HG02759 (cell line): ENCODE measurements around the gene RPS6KA1.
"Not testable (repeated sequence)": the region's sequence is repeated elsewhere in the genome, so short reads cannot be mapped to it uniquely, and the experiment has no call there.

Source experiments
- ATAC-seq: cut with Tn5 transposase; IDR thresholded peaks from one replicate; pipeline ENCODE4 v1.9.1; 2021; ENCODE audit warnings: mild to moderate bottlenecking, moderate library complexity; ENCODE audit not compliant: unreplicated experiment

The RPS6KA1 gene

DNA sequence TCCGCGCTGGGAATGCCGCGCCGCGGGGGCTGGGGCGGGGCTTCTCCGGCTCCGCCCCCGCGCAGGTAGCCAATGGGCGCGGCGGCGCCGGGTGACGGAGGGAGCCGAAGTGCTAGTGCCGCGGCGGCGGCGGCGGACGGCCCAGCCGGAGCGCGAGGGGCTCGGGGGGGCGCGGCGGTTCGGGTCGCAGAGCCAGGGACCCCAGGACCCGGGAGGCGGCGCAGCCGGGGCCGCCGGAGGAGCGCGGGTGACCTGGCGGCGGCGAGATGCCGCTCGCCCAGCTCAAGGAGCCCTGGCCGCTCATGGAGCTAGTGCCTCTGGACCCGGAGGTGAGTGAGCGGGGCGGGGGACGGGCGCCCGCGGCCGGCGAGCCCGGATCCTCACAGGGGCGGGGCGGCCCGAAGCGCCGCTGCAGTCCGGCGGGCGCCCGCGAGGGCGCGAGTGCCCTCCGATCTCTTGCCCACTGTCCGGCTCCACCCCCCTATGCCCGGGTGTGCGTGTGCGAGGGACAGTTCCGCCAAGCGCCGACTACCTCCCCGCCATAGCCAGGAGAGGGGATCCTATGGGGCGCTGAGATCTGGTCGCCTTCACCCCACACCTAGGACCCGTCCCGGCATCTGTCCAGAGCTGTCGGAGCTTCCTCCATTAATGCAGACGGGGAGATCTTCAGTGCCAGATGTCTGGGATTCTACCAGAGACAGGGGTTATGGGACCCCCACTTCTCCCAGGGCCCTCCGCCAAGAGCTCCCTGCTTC is at the start of gene RPS6KA1:
TSS of gene RPS6KA1 (plus strand) at position 107 of the 755 bp plus-strand sequence. CDS start at position 267, 160 bp downstream.
- peak; percentile 85 for ATAC-seq

DNA sequence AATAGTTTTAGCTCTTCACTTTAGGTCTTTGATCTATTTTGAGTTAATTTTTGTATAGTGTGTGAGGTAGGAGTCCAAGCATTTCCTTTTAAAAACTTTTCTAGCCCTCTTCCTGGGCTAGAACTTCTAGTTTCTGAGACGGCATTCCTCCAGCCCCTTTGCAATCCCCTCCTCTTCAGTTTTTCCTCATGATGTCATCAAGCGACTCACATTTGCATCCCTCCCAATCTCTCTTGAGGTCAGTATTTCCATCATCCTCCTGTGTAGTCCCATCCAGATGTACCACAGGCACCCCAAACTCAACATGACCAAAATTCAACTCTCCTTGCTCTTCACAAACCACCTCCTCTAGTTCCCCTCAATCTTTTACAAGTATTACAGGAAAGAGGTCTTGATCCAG is 46.6 kb upstream of the RPS6KA1 start:
- ATAC-seq = no peak

DNA sequence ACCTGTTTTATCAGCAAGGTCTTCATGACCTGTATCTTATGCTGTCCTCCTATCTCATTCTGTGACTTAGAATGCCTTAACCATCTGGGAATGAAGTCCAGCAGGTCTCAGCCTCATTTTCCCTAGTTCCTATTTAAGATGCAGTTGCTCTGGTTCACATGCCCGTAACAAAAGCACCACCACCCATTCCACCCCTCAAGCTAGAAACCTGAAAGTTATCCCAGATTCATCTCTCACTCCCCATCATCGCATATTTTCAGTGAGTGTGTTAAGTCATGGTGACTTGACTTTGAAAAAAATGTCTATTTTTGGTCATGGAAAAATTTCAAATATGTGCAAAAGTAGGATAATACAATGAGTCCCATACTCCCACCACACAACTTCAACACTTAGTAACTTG is 45.6 kb upstream of the RPS6KA1 start:
- no peak for ATAC-seq

DNA sequence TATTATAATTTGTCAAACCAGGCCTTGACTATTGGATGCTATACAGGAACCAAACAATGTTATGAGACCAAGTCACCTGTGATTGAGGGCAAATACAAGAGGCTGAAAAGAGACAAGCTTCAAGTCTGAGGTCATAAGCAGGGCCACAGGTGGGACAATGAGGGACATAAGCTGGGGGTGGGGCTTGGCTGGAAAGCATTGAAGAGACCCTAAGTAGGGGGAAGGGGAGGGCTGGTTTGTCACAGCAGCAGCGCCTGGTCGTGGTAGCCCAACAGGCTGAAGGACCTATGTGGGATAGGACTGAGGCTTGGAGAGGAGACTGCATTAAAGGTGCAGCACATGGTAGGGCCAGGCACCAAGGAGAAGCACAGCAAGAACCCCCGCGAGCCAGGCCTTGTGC is 39.4 kb upstream of the RPS6KA1 start:
- ATAC-seq = no peak

- no peak for ATAC-seq
Observed at GRCh38 chr1:26493267-26493666, 36.3 kb upstream of the RPS6KA1 start.

- no peak for ATAC-seq
Observed at GRCh38 chr1:26493938-26494337, 35.6 kb upstream of the RPS6KA1 start.

DNA sequence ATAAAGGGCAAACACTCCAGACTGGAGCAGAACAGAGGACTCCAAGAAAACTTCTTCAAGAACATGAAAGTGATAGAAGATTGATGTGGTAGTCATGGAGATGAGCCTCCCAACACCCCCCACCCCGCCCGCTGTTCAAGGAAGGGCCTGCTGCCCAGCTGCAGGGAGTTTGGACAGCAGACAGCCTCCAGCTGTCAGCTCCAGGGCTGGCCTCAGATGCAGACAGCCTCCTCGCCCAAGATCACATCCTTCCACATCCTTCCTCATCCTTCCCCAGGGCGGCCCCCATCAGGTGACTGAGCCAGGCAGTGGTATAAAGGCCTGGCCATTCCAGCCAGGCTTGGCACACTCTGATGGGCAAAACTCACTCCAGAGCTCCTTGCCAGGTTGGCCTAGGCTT is 32.7 kb upstream of the RPS6KA1 start:
- no peak for ATAC-seq

DNA sequence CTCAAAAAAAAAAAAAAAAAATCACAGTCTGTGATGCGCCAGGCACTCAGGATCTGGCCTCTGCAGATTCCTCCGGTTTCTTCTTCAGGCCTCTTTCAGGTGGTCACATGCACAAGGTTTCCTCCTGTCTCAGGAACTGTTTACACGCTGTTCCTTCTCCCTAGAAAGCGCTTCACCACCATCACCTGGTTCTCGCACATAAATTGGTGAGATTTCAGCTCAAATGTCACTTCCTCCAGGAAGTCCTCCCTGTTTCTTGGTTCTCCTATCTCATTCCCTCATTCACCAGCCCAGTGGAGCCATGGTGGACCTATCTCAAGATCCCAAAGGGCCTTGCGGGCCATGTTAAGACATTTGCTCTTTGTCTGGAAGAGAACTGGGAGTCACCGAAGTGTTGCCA is 30.7 kb upstream of the RPS6KA1 start:
- ATAC-seq = no peak

DNA sequence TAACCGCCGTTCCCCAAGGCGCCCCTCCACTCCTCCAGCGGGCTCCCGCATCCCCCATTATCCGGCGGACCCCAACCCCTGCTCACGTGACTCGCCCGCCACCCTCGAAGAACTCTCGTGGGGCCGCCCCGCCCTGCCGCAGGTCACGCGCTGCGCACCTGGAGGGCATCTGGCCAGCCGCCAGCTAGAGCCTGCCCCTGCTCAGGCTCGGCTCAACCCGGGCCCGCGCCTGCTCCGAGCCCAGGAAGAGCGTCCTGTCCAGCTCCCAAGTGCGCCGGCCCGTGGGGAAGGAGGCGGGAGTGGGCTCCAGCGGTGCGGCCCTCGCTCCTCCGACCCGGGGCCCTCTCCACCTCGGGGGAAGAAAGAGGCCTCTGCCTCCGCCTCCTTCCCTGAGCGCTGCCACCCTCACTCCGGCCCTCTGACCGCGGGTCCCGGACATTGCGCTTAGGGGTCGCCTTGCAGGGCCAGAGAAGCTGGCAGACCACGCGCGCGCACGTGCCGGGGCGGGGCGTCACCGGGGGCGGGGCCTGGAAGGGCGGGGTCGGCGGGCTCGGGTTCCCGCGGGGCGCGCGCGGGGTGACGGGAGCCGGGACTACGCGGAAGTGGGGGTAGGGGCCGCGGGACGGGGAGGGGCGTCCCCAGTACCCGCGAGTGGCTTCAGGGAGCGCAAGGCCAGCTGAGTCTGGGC is 28.9 kb upstream of the RPS6KA1 start:
- peak; percentile 77 for ATAC-seq

- not testable (repeated sequence) for ATAC-seq
Observed at GRCh38 chr1:26510711-26511110, 18.9 kb upstream of the RPS6KA1 start.

- not testable (repeated sequence) for ATAC-seq
Observed at GRCh38 chr1:26515836-26516235, 13.7 kb upstream of the RPS6KA1 start.

GRCh38 chr1:26516987-26517765 is 12.4 kb upstream of the RPS6KA1 start:
- ATAC-seq = no peak

GRCh38 chr1:26517766-26518049 is 11.9 kb upstream of the RPS6KA1 start:
- ATAC-seq = no peak

DNA sequence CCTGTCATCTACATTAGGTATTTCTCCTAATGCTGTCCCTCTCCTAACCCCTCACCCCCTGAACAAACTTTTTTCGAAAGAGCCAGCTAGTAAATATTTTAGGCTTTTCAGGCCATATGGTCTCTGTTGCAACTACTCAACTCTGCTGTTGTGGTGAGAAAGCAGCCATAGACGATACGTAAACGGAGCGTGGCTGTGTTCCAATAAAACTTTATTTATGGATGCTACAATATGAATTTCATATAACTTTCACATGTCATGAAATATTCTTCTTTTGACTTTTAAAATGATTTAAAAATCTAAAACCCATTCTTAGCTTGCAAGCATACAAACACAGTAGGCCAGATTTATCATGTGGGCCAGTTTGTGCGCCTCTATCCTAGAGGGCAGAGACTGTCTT is 11.2 kb upstream of the RPS6KA1 start:
- ATAC-seq = no peak

DNA sequence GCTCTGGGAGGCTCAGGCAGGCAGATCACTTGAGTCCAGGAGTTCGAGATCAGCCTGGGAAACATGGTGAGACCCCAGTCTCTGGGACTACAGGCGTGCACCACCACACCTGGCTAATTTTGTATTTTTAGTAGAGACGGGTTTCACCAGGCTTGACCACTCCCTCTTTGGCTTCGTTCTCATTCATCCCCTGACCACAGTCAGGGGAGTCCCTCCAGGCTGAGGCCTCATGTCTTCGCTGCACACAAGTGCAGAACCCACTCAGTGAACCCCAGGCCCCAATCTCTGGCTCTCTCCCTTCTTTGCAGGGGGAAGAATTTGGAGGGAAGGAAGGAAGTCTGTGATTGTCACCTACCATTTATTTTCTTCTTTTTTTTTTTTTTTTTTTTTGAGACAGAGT is 9.2 kb upstream of the RPS6KA1 start:
- ATAC-seq = no peak

- ATAC-seq = no peak
Observed at GRCh38 chr1:26521669-26522030, 7.9 kb upstream of the RPS6KA1 start.

DNA sequence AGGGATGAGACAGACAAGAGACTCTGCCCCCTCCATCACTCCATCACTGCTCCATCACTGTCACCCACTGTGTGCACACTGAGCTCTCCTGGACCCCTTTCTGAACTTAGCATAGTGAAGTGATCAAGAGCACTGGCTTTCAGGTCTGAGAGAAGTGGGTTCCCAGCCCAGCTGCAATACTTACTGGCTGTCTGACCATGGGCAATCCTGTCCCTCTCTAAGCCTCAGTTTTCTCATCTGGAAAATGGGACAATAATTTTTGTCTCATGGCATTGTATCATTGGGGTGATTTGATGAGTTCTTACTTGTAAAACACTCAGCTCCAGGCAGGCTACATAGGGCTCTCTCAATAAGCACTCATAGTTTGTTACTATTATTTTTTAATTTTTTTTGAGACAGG is 7.5 kb upstream of the RPS6KA1 start:
- ATAC-seq = no peak

GRCh38 chr1:26524181-26524580 is 5.4 kb upstream of the RPS6KA1 start:
- ATAC-seq = no peak

DNA sequence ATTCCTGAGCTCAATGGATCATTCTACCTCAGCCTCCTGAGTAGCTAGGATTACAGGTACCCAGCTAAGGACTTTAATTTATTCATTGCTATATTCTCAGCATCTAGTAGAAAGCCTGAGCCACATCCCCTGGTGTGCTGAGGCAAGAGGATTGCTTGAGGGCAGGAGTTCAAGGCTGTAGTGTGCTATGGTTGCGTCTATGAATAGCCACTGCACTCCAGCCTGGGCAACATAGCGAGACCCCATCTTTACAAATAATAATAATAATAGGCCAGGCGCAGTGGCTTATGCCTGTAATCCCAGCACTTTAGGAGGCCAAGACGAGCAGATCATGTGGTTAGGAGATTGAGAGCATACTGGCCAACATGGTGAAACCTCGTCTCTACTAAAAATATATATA is 3.3 kb upstream of the RPS6KA1 start:
- ATAC-seq = no peak

DNA sequence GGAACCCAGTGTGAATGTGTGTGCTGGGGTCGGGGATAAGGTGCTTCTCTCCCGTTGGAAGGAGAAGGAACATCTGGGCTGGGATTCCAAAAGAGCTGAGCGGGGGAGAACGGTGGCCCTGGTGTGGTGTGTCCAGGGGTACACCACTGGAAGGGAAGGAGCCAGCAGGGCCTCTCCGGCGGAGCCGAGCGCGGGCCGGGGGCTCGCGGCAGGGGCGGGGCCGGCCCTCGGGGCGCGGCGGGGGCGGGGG is 231 bp upstream of the RPS6KA1 start:
- ATAC-seq = no peak

GRCh38 chr1:26530410-26530894 is 891 bp downstream of the RPS6KA1 start:
- no peak for ATAC-seq

GRCh38 chr1:26530895-26531598 is 1.5 kb downstream of the RPS6KA1 start:
- ATAC-seq = no peak
